ENCODE results near the gene PLXDC1.

DNA sequence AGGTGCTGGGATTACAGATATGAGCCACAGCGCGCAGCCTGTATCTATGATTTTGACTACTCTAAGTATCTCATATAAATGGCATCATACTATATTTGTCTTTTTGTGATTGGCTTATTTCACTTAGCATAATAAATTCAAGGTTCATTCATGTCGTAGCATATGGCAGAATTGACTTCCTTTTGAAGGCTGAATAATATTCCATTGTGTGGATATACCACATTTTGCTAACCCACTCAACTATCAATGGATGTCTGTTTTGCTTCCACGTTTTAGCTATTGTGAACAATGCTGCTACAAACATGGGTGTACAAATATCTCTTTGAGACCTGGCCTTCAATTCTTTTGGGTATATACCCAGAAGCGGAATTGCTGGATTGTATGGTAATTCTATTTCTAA lies 10.1 kb downstream of the PLXDC1 start:
- no peak for TF ChIP-seq CTCF (IDR thresholded peaks at IDR 0.05)
- TF ChIP-seq POLR2A (IDR thresholded peaks at IDR 0.05), result no peak

All from adrenal gland (tissue), 5 donors.